GM18507 (cell line): ENCODE results near the gene MARCHF5.
"Not testable (repeated sequence)": the region's sequence is repeated elsewhere in the genome, so short reads cannot be mapped to it uniquely, and the experiment has no call there.

ENCODE experiments used
- DNase-seq: peaks from one replicate; pipeline ENCODE4 v3.0.0; 2011; ENCODE audit warnings: low read depth; ENCODE audit not compliant: insufficient read length; ENCODE audit errors: extremely low spot score
- FAIRE-seq: peaks from 2 replicates; lab custom pipeline; 2011; peaks lifted over from hg19 to GRCh38; lab: Jason Lieb, UNC

Gene MARCHF5

GRCh38 chr10:92303096-92303495 is 12.1 kb downstream of the MARCHF5 start:
- no peak for DNase-seq
- no peak for FAIRE-seq

DNA sequence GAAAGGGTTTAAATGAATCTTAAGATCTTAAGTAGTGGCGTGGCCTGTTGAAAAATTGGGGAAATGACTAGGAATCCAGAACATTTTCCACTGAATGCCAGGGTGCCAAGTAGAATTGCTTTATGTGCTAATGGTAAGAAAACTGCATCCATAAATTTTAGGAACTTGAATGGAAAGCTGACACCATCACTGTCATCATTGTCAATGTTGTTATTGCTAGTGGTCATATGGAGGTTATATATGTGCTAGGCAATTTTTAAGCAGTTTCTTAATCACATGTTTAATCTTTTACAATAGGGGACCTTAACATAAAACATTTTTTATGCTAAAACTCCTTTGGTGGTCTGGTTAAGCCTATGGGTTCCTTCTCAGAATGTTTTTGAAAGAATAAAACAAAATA is 13.1 kb downstream of the MARCHF5 start:
- no peak for FAIRE-seq

DNA sequence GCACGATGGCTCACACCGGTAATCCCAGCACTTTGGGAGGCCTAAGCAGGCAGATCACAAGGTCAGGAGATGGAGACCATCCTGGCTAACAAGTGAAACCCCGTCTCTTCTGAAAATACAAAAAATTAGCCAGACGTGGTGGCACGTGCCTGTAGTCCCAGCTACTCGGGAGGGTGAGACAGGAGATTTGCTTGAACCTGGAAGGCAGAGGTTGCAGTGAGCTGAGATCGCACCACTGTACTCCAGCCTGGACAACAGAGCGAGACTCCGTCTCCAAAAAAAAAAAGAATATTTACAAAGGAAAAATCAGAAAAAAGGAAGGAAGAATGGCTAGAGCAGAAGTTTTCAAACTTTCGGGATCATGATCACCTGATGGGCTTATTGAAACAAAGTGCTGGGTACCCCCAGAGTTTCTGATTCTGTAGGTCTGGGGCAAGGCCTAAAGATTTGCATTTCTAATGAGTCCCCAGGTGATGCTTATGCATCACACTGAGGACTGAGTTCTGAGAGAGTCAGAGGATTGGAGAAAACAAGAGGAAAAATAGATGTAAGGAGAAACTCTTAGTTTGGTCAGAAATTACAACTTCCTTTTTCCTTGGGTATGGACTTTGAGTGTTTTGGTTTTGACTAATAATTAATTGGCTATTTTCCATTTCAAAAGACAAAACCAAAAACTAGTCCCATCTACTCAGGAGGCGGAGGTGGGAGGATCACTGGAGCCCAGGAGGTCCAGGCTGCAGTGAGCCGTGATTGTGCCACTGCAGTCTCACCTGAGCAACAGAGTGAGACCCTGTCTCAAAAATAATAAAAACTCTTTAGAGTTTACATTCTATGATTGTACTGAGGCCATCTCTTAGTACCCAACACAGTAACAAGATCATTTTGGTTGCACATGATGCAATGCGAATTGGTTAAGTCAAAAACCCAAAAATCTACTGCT is 14.4 kb downstream of the MARCHF5 start:
- DNase-seq (no peak), FAIRE-seq (no peak)

More for the DNA sequence above, 13.1 kb downstream of the MARCHF5 start:
- DNase-seq, result no peak

- no peak for FAIRE-seq
These were observed 18.3 kb downstream of the MARCHF5 start for GRCh38 chr10:92309272-92309671.

GRCh38 chr10:92313750-92314149 is 22.8 kb downstream of the MARCHF5 start:
- no peak for FAIRE-seq
- DNase-seq, result no peak

More at GRCh38 chr10:92309272-92309671, 18.3 kb downstream of the MARCHF5 start:
- no peak for DNase-seq

DNA sequence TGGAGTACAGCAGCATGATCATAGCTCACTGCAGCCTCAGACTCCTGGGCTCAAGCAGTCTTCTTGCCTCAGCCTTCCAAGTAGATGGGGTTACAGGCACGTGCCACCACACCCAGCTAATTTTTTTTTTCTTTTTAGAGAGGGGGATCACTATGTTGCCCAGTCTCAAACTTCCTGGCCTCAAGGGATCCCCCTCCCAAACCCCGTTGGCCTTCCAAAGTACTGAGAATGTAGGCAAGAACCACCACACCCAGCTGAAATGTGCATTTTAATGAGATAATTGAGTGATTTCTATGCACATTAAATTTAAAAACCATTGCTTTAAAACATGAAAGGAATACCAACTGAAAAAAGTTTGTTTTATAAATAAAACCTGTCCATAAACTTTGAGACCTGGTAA is 25.6 kb downstream of the MARCHF5 start:
- DNase-seq, result no peak
- no peak for FAIRE-seq

DNA sequence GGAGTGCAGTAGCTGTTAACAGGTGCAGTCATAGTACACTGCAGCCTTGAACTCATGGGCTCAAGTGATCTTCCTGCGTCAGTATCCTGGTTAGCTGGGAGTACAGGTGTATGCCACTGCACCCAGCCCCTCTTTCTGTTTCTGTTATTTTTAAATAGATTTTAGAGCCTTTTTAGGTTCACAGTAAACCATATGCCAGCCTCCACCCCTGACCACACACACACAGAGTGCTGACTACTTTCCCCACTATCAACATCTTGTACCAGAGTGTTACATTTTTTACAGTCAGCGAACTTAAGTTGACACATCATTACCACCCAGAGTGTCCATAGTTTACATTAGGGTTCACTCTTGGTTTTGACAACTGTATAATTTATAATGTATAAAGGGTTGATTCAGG is 32.1 kb downstream of the MARCHF5 start:
- FAIRE-seq, result no peak
- no peak for DNase-seq

GRCh38 chr10:92327445-92328433 is 36.8 kb downstream of the MARCHF5 start:
- FAIRE-seq (peak; percentile 26), DNase-seq (no peak)

- DNase-seq (no peak), FAIRE-seq (no peak)
These were observed 38.0 kb downstream of the MARCHF5 start for GRCh38 chr10:92328993-92329392.

DNA sequence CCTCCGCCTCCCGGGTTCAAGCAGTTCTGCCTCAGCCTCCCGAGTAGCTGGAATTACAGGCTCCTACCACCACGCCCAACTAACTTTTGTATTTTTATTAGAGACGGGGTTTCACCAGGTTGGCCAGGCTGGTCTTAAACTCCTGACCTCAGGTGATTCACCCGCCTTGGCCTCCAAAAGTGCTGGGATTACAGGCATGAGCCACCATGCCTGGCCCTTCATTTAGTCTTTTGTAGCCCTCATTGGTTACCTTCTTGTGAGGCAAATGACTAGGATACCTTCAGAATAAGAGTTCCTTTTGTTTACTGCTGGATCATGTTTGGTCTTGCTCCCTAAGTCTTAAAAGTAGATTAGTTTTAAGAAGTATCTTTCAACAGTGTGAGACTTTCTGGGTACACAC is 39.0 kb downstream of the MARCHF5 start:
- not testable (repeated sequence) for FAIRE-seq, DNase-seq

DNA sequence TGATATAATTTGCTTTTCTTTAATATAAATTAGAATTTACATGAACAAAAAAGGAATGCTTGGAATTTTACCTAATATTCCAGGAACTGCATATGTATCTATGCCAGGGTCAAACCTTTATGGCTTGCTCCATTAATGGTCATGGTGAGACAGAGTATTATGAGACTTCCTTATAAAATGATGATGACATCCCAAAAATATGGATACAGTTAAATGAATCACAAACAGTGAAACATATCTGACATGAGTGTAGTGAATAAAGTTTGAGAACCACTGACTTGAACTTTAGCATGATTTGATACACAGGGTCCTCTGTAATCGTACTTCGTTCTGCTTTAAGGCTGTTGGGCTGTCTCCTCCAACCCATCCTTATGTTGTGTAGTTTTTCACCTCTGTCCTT is 51.8 kb downstream of the MARCHF5 start:
- FAIRE-seq, result no peak
- no peak for DNase-seq

GRCh38 chr10:92345575-92345974 is 54.6 kb downstream of the MARCHF5 start:
- not testable (repeated sequence) for FAIRE-seq, DNase-seq

GRCh38 chr10:92347035-92347676 is 56.2 kb downstream of the MARCHF5 start:
- FAIRE-seq, DNase-seq: not testable (repeated sequence)

DNA sequence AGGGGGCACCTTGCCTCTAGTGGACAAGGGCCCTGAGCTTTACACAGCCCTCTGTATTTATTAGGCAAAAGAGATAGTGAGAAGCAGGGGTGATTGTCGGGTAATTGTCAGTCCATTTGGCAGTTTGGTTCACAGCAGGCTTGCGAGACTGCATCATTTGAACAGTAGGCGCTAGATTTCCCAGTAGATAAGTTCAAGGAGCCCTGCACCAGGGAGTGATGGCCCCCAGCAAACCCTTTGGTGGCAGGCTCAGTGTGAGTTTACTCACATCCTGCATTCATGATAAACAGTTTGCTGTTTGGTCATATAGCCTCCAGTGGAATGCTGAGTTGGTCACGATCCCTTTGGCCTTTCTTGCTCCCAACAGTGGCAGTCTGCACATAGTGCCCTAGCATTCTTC is 59.4 kb downstream of the MARCHF5 start:
- DNase-seq (no peak), FAIRE-seq (no peak)

- no peak for FAIRE-seq
- DNase-seq, result no peak
These were observed 63.6 kb downstream of the MARCHF5 start for GRCh38 chr10:92354587-92354986.

DNA sequence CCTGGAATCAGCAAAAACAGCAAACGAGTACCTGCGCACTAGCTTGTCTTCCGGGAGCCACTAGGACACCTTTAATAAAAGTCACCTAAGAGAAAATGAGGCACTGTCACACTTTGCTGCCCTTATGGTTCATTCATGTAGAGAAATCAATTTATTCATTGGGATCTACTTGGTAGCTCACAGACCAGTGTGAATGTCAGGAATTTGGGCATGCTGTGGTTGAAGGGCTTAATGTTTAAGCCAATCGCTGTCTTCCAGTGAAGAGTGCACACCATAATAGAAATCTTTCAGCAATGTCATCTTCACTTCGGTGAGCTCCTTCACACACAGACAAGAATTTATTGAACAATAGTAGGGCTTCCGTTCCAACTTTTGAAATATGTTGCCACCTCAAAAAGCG is 65.1 kb downstream of the MARCHF5 start:
- no peak for DNase-seq
- FAIRE-seq, result no peak

- DNase-seq, result no peak
- no peak for FAIRE-seq
These were observed 72.5 kb downstream of the MARCHF5 start for GRCh38 chr10:92363498-92363897.

GRCh38 chr10:92366412-92367021 is 75.5 kb downstream of the MARCHF5 start:
- no peak for FAIRE-seq
- DNase-seq, result no peak

- DNase-seq (no peak), FAIRE-seq (no peak)
These were observed 87.0 kb downstream of the MARCHF5 start for GRCh38 chr10:92377962-92378361.
